Endothelial cell (in vitro differentiated cells): ENCODE results near the gene HOXB9. TPM values are rescaled to one million over a fixed set of nuclear protein-coding genes. Genes with fewer than 3 reads are reported as not detected.

ENCODE experiments used
- DNase-seq: peaks from one replicate; pipeline ENCODE4 v3.0.0; 2021; ENCODE audit warnings: low spot score
- H3K27ac Mint-ChIP-seq: one replicate; pipeline ENCODE4 v1.8.0; 2021; ENCODE audit warnings: mixed read lengths, inconsistent platforms; ENCODE audit not compliant: unreplicated experiment
- H3K27me3 Mint-ChIP-seq: one replicate; pipeline ENCODE4 v1.8.0; 2021; ENCODE audit warnings: mild to moderate bottlenecking, moderate library complexity, mixed read lengths, inconsistent platforms; ENCODE audit not compliant: unreplicated experiment
- H3K36me3 Mint-ChIP-seq: one replicate; pipeline ENCODE4 v1.8.0; 2021; ENCODE audit warnings: mild to moderate bottlenecking, low read depth, mixed read lengths, inconsistent platforms; ENCODE audit not compliant: unreplicated experiment
- H3K4me1 Mint-ChIP-seq: one replicate; pipeline ENCODE4 v1.8.0; 2021; ENCODE audit warnings: mild to moderate bottlenecking, mixed read lengths, inconsistent platforms; ENCODE audit not compliant: unreplicated experiment
- H3K4me3 Mint-ChIP-seq: one replicate; pipeline ENCODE4 v1.8.0; 2021; ENCODE audit warnings: mild to moderate bottlenecking, mixed read lengths, inconsistent platforms; ENCODE audit not compliant: unreplicated experiment
- H3K9me3 Mint-ChIP-seq: one replicate; pipeline ENCODE4 v1.8.0; 2021; ENCODE audit warnings: mixed read lengths, inconsistent platforms; ENCODE audit not compliant: unreplicated experiment
- total RNA-seq: library from RNA; stranded (reverse); fragmentation: NEBNext Ultra II Directional; extraction: Animal tissue kit (Norgen Biotek cat#: 25700); gene quantifications from one replicate; pipeline ENCODE4 v1.2.1, GENCODE V29; 2021; ENCODE audit not compliant: unreplicated experiment
- TF ChIP-seq, protein P1 (sequence below): fragments of 200-600 bp; sonication (generic); IDR thresholded peaks from one replicate; pipeline ENCODE4 v1.5.0; 2021; ENCODE audit warnings: antibody characterized with exemption; ENCODE audit not compliant: unreplicated experiment

The HOXB9 gene
- total RNA-seq, 1 donor from 2014 or later, result 0.49 TPM

DNA sequence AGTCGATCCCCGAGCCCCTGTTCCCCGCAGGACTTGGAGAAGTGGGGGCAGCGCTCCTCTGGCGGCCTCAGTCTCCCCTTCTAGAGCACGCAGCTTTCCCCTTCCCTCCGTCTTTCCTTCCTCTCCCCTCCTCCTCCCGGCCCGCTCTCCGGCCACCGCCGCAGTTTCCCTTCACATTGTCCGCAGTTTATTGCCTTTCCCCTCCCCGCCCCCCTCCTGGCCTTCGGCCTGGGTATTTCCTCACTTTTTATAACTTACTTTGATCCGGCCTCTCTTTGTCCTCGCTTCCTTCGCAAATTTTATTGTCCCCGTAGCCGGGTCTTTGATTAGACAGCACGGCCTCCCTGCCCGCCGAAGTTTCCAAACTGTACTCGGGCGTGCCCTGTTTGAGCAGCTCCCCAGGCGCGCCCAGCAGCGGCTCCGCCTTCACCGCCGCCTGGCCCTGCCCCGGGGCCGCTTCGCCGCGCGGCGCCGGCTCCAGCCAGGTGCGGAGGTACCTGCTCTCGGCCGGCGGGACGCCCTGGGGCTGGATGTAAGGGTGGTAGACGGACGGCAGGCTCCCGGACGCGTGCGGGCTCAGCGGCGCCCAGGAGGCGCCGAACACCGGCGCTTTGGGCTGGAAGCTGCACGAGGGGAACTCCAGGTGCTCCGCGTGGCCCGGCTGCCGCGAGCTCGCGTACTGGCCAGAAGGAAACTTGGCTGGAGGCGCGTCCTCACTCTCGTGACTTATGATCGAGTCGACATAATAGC lies 488 bp downstream of the HOXB9 start:
- Mint-ChIP-seq H3K9me3 (no peaks in the 10 kb centered on the region), H3K4me1 (peaks cover 15% of the 10 kb centered on the region), H3K4me3 (peak overlapping the region; percentile 88)

DNA sequence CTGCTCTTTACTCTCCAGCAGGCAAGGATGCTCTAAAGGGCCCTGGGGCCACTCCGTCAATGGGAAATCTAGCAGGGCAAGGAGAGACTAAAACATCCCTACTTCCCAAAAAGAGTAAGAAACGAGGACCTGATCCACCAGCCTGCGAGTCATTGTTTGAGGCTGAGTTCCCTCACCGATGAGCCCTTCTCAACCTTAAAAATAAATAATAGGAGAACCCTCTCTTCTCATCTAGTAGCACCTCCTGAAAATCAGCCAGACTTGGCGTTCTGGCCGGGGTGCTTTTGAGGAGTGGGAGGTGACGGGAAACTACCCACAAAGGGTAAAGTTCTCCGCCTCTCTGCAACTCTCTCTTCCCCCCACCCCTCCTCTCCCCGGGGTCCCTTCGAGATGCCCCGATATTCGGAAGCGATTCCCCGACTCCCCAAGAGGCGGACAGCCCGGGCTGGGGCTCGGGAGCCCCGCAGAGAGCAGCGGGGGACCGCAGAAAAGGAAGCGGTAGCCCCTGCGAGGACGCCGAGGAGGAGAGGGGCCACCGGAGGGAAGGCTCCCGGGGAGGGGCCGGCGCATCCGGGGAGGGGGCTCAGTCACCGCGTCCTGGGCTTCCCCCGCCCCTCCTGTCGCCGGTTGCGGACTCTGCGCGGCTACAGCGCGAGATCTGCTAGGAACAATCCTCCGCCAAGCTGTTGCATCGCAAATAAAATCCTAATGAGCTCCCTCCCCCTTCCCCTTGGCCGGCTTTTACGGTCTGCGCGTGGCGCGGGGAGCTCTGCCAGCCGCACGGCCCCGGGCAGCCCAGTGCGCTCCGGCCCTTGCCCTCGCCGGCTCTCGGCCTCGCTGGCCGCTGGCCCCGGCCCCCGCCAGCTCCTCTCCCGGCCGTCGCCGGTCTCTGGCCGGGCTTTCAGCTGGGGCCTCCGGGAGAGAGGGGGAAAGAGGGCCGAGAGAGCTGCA lies 1.3 kb downstream of the HOXB9 start:
- H3K27ac Mint-ChIP-seq, result no peak overlapping the region
- DNase-seq, result no peak
- H3K4me3 Mint-ChIP-seq, result no peak overlapping the region
- peaks cover 15% of the 10 kb centered on the region for H3K4me1 Mint-ChIP-seq
- H3K27me3 Mint-ChIP-seq, result peaks cover 31% of the 10 kb centered on the region
- H3K9me3 Mint-ChIP-seq, result no peaks in the 10 kb centered on the region
- no peaks in the 10 kb centered on the region for H3K36me3 Mint-ChIP-seq
- TF ChIP-seq, protein P1, sequence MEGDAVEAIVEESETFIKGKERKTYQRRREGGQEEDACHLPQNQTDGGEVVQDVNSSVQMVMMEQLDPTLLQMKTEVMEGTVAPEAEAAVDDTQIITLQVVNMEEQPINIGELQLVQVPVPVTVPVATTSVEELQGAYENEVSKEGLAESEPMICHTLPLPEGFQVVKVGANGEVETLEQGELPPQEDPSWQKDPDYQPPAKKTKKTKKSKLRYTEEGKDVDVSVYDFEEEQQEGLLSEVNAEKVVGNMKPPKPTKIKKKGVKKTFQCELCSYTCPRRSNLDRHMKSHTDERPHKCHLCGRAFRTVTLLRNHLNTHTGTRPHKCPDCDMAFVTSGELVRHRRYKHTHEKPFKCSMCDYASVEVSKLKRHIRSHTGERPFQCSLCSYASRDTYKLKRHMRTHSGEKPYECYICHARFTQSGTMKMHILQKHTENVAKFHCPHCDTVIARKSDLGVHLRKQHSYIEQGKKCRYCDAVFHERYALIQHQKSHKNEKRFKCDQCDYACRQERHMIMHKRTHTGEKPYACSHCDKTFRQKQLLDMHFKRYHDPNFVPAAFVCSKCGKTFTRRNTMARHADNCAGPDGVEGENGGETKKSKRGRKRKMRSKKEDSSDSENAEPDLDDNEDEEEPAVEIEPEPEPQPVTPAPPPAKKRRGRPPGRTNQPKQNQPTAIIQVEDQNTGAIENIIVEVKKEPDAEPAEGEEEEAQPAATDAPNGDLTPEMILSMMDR, result no peak

More for the DNA sequence above, 488 bp downstream of the HOXB9 start:
- no peak for DNase-seq
- no peaks in the 10 kb centered on the region for H3K36me3 Mint-ChIP-seq
- TF ChIP-seq, protein P1, result no peak
- H3K27ac Mint-ChIP-seq, result no peak overlapping the region
- H3K27me3 Mint-ChIP-seq, result peaks cover 38% of the 10 kb centered on the region

DNA sequence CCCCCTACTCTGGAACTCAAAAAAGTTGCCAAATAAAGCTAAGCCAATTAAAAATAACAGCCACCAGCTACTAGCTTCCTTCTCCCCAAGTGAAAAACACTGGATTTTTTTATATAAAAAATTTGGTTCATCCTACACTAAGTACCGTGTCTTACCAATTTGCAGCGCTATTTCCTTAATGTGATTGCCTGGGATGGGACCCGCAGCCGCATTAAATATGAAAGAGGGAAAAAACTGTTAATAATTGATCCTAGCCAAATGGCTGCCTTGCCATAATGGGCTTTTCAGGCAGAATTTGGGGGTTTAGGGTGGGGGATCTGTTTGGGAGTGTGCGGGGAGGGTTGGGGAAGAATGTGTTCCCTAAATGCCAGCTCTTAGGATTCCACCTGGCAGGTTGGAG lies 2.0 kb downstream of the HOXB9 start:
- Mint-ChIP-seq H3K36me3 (no peaks in the 10 kb centered on the region), H3K4me1 (peaks cover 20% of the 10 kb centered on the region), H3K4me3 (no peak overlapping the region), H3K27me3 (peaks cover 28% of the 10 kb centered on the region), H3K9me3 (no peaks in the 10 kb centered on the region), H3K27ac (no peak overlapping the region)
- DNase-seq, result no peak
- TF ChIP-seq, protein P1, result no peak

DNA sequence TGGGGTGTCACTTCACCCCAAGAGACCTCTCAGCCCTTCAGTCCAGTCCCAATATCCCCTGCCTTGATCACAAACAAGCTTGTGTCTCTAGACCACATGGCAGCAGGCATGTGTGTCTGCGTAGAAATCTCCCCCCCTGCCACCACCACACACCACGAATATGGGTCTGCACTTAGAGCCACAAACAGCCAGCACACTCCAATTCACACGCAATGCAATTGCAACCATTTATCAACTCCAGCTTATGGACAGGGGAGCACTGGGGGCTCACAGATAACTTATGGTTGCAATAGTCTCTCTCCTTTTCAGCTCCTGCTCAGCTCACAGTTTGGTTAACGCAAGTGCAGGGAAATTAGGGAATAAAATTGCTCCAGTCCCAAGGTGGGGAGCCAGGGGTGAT lies 2.6 kb downstream of the HOXB9 start:
- H3K9me3 Mint-ChIP-seq, result no peaks in the 10 kb centered on the region
- H3K4me3 Mint-ChIP-seq, result no peak overlapping the region
- DNase-seq, result no peak
- TF ChIP-seq, protein P1, result no peak
- H3K27me3 Mint-ChIP-seq, result peaks cover 30% of the 10 kb centered on the region
- no peak overlapping the region for H3K27ac Mint-ChIP-seq
- H3K36me3 Mint-ChIP-seq, result no peaks in the 10 kb centered on the region
- peaks cover 24% of the 10 kb centered on the region for H3K4me1 Mint-ChIP-seq

DNA sequence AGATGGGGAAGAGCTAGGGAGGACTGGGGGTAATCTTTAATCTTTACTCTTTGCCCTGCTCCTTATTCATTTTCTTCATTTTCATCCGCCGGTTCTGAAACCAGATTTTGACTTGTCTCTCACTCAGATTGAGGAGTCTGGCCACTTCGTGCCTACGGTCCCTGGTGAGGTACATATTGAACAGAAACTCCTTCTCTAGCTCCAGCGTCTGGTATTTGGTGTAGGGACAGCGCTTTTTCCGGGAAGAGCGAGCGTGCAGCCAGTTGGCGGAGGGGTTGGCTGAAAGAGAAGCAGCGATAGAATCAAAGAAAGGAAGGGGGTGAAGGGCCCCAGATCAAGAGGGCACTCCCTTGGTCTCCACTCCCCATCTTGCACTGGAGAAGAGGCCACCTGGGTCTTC lies 3.3 kb downstream of the HOXB9 start:
- Mint-ChIP-seq H3K9me3 (no peaks in the 10 kb centered on the region), H3K36me3 (no peaks in the 10 kb centered on the region), H3K4me3 (no peak overlapping the region), H3K4me1 (peaks cover 24% of the 10 kb centered on the region), H3K27ac (no peak overlapping the region), H3K27me3 (peaks cover 32% of the 10 kb centered on the region)
- no peak for DNase-seq
- TF ChIP-seq, protein P1, result no peak
